SU-DHL-6 (cell line): Measurements from ENCODE around the gene PID1.

Experiments used
- EZH2phosphoT487 ChIP-seq: fragments of 200-600 bp; sonication (generic), shearing (Covaris generic); conservative IDR thresholded peaks from 2 replicates; pipeline ENCODE4 v1.6.1; 2018; ENCODE audit warnings: mild to moderate bottlenecking, antibody characterized with exemption, low read length, moderate library complexity, mixed read lengths
- TF ChIP-seq, protein P1 (sequence below): fragments of 200-600 bp; sonication (generic); IDR thresholded peaks from one replicate; pipeline ENCODE4 v1.5.1; 2017; ENCODE audit warnings: antibody characterized with exemption, mild to moderate bottlenecking, low read length, moderate library complexity; ENCODE audit not compliant: insufficient read depth, poor library complexity, severe bottlenecking

DNA sequence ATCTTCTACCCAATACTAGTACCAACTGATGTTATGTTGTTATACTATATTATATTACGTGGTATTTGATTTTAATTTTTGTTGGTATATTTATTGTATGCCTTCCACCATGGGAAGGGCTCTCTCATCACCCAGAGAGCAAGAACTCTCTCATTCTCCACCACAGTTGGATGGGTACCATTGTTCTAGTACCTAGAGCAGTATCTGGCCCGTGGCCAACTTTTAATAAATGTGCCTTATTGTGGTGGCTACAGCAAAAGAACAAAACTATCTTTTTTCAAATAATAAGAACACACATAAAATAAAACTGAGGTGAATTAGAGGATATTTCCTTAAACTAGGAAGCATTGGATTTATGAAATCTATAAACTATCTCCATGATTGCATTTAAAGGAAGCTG lies 71.8 kb downstream of the PID1 start:
- TF ChIP-seq, protein P1, sequence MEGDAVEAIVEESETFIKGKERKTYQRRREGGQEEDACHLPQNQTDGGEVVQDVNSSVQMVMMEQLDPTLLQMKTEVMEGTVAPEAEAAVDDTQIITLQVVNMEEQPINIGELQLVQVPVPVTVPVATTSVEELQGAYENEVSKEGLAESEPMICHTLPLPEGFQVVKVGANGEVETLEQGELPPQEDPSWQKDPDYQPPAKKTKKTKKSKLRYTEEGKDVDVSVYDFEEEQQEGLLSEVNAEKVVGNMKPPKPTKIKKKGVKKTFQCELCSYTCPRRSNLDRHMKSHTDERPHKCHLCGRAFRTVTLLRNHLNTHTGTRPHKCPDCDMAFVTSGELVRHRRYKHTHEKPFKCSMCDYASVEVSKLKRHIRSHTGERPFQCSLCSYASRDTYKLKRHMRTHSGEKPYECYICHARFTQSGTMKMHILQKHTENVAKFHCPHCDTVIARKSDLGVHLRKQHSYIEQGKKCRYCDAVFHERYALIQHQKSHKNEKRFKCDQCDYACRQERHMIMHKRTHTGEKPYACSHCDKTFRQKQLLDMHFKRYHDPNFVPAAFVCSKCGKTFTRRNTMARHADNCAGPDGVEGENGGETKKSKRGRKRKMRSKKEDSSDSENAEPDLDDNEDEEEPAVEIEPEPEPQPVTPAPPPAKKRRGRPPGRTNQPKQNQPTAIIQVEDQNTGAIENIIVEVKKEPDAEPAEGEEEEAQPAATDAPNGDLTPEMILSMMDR = no peak
- no peak for TF ChIP-seq EZH2phosphoT487
